Epithelial cell of esophagus (primary cell): Measurements from ENCODE around the gene EEFSEC.

ENCODE experiments used
- DNase-seq: peaks from one replicate; pipeline ENCODE4 v3.0.0; 2010; ENCODE audit warnings: low read depth
- H3K4me3 ChIP-seq: 2 replicates; pipeline ENCODE4 v1.5.1; 2011; ENCODE audit warnings: mild to moderate bottlenecking, low read length, control low read depth
- TF ChIP-seq, protein P1 (sequence below): IDR thresholded peaks from 2 replicates; pipeline ENCODE4 v1.5.1; 2011; ENCODE audit warnings: low read depth, mild to moderate bottlenecking, low read length, control low read depth, inconsistent platforms; ENCODE audit not compliant: insufficient read depth; ENCODE audit errors: missing control alignments

The EEFSEC gene

DNA sequence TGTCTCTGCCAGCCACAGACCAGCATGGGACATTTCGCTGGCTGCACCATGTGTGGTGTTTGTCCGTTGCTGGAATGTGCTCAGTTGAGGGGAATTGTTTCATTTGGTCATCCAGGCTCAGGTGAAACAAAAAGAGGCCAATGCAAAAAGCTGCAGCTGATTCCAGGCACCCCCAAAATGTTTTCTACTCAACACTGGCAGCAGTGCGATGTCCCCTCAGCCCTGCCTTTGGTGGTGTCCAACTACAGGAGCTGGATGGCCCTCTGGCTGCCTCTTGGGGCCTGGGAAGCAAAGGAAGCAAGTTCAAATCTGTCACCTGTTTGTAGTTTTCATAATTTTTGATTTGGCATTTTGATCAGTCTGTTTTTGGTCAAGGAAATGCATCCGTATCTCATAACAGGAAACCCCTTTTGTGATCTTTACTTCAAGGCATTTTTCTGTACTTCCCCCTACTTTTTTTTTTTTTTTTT, 141.8 kb downstream of the EEFSEC start:
- no peak for DNase-seq
- no peak overlapping the region for H3K4me3 ChIP-seq
- TF ChIP-seq, protein P1, sequence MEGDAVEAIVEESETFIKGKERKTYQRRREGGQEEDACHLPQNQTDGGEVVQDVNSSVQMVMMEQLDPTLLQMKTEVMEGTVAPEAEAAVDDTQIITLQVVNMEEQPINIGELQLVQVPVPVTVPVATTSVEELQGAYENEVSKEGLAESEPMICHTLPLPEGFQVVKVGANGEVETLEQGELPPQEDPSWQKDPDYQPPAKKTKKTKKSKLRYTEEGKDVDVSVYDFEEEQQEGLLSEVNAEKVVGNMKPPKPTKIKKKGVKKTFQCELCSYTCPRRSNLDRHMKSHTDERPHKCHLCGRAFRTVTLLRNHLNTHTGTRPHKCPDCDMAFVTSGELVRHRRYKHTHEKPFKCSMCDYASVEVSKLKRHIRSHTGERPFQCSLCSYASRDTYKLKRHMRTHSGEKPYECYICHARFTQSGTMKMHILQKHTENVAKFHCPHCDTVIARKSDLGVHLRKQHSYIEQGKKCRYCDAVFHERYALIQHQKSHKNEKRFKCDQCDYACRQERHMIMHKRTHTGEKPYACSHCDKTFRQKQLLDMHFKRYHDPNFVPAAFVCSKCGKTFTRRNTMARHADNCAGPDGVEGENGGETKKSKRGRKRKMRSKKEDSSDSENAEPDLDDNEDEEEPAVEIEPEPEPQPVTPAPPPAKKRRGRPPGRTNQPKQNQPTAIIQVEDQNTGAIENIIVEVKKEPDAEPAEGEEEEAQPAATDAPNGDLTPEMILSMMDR = no peak

DNA sequence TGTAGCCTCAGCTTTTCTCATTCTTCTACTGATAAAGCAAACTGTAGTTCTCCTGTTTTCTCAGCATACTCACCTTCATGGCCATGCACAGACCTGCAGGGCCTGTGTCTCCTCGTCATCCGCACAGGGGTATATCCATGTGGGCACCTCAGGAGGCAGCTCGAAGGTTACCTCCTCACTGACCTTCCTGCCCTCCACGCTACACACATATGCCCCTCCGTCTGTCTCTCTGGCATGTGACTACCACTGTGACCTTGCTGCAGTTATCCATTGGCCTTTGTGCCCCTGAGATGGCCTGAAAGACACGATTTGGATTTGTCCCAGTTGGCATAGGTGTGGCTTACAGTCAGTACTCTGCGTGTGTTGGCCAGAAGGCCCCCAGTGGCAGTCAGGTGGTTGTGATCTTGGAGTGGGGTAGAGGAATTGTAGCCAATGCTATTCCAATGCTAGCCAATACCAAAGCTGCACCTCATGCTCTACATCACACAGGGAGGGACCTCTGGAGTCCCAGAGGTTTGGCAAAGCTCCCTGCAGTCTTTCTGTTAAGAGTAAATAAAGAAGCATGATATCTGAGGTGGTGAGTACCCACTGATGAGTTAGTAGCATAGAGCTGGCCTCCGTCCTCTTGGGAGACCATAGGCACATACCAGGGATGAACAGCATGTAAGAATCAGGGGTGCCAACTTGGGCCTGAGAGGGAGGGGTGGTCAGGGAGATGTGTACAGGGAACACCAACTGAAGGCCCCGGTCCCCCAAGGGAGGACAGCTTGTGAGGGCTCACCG, 143.4 kb downstream of the EEFSEC start:
- TF ChIP-seq, protein P1 = no peak
- no peak overlapping the region for H3K4me3 ChIP-seq
- no peak for DNase-seq

DNA sequence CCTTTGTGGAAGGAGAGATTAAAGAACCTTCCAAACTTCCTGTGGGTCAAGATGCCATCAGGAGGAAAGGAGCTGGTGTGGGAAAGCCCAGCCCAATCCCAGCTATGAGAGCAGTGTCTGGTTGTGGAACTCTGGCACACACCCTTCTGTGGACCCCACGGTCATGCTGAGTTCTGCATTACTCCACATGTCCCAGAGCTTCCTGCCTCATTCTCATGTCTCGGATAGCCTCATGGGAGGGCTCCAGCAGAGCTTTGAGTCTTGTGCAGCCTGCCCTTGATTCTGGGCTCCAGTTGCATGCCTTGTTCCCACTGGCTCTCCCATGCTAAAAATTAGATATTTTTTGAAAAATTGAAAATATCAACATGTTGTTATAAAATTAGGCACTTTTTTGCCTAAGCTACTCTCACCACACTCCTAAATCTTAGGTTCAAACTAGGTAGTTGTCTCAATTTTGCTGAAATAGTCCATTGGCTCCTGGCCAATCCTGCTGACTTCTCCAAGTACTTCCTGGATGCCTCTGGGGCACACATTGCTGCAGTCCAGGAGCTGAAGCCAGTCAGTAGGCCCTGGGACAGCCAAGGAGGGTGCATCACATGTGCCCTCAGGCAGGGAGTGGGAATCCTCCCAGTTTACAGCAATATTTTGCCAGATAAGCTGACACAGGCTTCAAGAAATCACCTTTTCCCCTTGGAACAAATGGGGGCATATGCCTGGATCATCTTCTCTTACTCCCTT, 144.3 kb downstream of the EEFSEC start:
- TF ChIP-seq, protein P1 = no peak
- H3K4me3 ChIP-seq = no peak overlapping the region
- DNase-seq = peak; percentile 70

DNA sequence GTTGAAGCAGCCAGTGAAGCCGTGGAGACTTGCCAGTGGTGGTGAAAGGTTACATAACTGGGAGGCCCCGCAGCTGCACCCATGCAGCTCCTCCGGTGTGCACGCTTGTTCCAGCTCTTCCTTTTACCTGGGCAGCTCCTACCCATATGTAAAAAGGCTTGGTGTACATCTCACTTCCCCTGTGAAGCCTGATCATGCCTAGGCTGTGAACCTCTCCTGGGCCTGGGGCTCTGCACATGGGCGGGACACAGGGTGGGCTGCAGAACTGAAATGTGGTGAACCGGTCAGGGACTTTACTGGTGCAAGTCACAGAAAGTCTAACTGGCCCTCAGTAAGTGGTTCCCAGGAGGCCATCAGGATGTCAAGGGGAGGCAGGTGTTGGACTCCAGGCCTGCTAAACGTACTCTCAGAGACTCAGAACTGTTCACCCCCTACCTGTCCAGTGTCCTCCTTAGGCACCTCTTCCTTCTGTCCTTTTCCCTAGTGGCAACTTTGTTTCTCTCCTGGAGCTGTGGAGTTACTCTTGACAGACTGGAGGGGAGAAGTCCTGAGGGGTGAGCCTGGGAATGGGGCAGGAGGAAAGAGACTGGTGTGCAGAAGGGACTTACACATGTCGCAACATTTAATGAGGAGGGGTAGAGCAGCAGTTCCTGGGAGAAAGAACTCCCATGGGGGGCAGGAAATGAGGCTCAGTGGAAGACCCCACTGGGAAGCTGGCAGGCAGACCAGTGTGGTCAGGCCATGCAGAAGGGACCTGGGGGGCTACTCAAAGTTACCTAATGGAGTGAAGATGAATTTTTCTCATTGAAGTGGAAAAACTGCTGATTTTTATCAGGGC, 148.1 kb downstream of the EEFSEC start:
- TF ChIP-seq, protein P1 = no peak
- no peak overlapping the region for H3K4me3 ChIP-seq
- no peak for DNase-seq

DNA sequence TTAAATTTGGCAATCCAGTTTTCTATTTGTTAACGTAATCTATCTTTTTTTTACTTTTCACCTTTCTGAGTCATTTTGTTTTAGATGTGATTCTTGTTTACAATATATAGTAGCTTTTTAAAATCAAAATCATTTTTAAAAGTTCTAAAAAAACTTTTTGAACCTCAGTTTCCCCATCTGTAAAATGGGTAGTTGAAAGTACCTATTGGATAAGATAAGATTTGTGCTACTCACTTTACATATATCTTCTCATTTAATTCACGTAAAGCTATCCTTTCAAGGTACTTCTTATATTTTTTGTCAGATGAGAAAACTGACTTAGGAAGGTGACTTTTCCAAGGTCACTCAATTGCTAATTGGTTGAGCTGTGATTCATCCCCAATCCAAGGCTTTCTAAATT, 153.2 kb downstream of the EEFSEC start:
- TF ChIP-seq, protein P1 = no peak
- H3K4me3 ChIP-seq = no peak overlapping the region

DNA sequence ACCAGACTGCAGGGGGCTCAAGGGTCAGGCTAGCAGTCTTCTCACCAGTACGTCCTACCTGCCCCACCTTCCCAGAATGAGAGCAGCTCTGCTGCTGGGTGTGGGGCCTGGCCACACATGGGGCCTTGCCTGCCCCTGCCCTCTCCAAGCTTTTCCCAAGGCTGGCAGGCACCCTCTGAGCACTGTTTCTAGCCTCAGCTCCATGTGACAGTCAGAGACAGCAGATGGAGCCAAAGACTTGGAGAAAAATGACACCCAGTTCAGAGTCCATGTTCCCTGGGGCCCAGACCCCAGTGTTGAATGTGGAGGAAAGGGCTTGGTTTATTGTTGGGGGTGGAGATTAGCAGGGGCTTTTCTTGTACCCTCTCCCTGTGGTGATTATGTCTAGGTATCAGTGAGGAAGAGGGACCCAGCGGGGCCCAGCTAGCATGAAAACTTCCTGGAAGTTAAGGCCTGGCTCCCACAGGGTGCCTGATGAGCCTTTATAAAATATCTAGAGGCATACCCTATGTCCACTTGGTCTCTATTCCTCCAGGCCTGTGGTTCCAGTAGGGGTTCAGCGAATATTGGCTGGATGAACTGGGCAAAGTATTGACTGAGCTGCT, 153.8 kb downstream of the EEFSEC start:
- no peak for DNase-seq
- H3K4me3 ChIP-seq = no peak overlapping the region
- TF ChIP-seq, protein P1 = peak; percentile 11

More for the DNA sequence above, 153.2 kb downstream of the EEFSEC start:
- no peak for DNase-seq
